Smooth muscle cell (in vitro differentiated cells): ENCODE measurements around the gene RAPGEF3. TPM values are rescaled to one million over a fixed set of nuclear protein-coding genes. Genes with fewer than 3 reads are reported as not detected.

Experiments used
- DNase-seq: peaks from one replicate; lab custom pipeline; 2025; ENCODE audit not compliant: unreplicated experiment; lab: John Stamatoyannopoulos, UW
- H2AFZ ChIP-seq: fragments of 200-600 bp; sonication (generic); 2 replicates; pipeline ENCODE4 v1.6.0; 2016; ENCODE audit warnings: antibody characterized with exemption, low read depth, mild to moderate bottlenecking
- H3F3A ChIP-seq: fragments of 200-600 bp; sonication (generic); 2 replicates; pipeline ENCODE4 v1.6.0; 2017; ENCODE audit warnings: antibody characterized with exemption, low read depth
- H3K27ac ChIP-seq: fragments of 200-600 bp; sonication (generic); 2 replicates; pipeline ENCODE4 v1.5.1; 2016; ENCODE audit warnings: low read depth, mild to moderate bottlenecking
- H3K27me3 ChIP-seq: fragments of 200-600 bp; sonication (generic); 2 replicates; pipeline ENCODE4 v1.6.1; 2016; ENCODE audit warnings: low read depth, mild to moderate bottlenecking
- H3K36me3 ChIP-seq: fragments of 200-600 bp; sonication (generic); 2 replicates; pipeline ENCODE4 v1.5.1; 2016; ENCODE audit warnings: low read depth
- H3K4me1 ChIP-seq: fragments of 200-600 bp; sonication (generic); 2 replicates; pipeline ENCODE4 v1.5.1; 2016; ENCODE audit warnings: low read depth
- H3K4me2 ChIP-seq: fragments of 200-600 bp; sonication (generic); 2 replicates; pipeline ENCODE4 v1.6.0; 2016; ENCODE audit warnings: mild to moderate bottlenecking
- H3K4me3 ChIP-seq: fragments of 200-600 bp; sonication (generic); 2 replicates; pipeline ENCODE4 v1.5.1; 2016; ENCODE audit warnings: mild to moderate bottlenecking
- H3K79me2 ChIP-seq: fragments of 200-600 bp; sonication (generic); 2 replicates; pipeline ENCODE4 v1.6.0; 2016; ENCODE audit warnings: low read depth, mild to moderate bottlenecking
- H3K9ac ChIP-seq: fragments of 200-600 bp; sonication (generic); 2 replicates; pipeline ENCODE4 v1.6.0; 2016; ENCODE audit warnings: low read depth
- H3K9me3 ChIP-seq: fragments of 200-600 bp; sonication (generic); replicated peaks from 2 replicates; pipeline ENCODE4 v1.5.1; 2016; ENCODE audit warnings: low read depth
- H4K20me1 ChIP-seq: fragments of 200-600 bp; sonication (generic); 2 replicates; pipeline ENCODE4 v1.6.0; 2016; ENCODE audit warnings: low read depth
- WGBS: methylation state at CpG from one replicate; pipeline ENCODE4 v1.1.7; 2016; ENCODE audit warnings: low lambda C conversion rate; 5-methylcytosine and 5-hydroxymethylcytosine counted together
- polyA plus RNA-seq: library from polyadenylated mRNA; unstranded; fragments of >200 nt; fragmentation: Nextera tagmentation; extraction: Ambion mirVana; gene quantifications from 2 replicates; pipeline ENCODE4 v1.2.1, GENCODE V29; 2016
- total RNA-seq: library from RNA; depleted of rRNA; stranded (reverse); fragments of >200 nt; gene quantifications from 2 replicates; pipeline ENCODE4 v1.2.3, GENCODE V29; 2014
- TF ChIP-seq, protein P1 (sequence below): fragments of 200-600 bp; sonication (generic); IDR thresholded peaks from 2 replicates; pipeline ENCODE4 v1.5.1; 2017; ENCODE audit warnings: borderline replicate concordance, mild to moderate bottlenecking, antibody characterized with exemption; ENCODE audit not compliant: insufficient read depth, poor library complexity, severe bottlenecking

RAPGEF3 gene
- total and polyA plus RNA-seq, 2 experiments from 2014 or later, result 1.9 to 5.6 TPM

DNA sequence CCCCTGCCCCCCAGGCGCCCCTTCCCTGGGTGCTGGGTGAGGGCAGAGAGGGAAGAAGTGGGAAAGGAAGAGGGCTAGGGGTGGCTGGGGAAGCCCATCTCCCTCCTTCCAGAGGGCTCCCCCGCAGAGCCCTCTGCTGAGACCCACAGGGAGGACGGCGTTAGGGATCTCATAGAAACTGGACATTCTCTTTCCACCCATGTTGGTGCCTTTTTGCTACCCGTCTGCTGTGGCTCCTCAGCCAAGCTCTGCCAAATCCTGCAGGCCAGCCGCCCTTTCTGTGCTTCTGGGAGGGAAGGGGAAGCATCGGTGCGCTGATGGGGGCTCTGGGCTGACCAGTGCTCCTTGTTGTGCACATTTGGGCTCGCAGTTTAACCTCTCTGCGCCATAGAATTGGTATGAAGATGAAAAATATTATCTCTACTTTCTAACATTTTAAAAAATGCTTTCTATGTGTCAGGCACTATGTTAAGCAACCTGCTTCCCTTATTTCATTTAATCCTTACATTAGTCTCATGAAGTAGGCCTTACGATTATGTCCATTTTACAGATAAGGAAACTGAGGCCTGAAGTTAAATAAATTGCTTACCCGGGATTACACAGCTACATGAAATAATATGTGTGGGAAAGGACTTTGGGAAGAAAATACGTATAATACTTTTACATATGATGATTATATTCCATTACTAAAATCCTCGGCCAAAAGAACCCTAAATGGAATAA is 15.3 kb upstream of the RAPGEF3 start:
- Histone ChIP-seq H3K4me2 (peak overlapping the region; percentile 99), H3K27ac (no peak overlapping the region), H3F3A (no peaks in the 10 kb centered on the region), H3K79me2 (no peaks in the 10 kb centered on the region), H3K4me3 (peak overlapping the region; percentile 93), H3K9ac (peak overlapping the region; percentile 54), H3K36me3 (no peaks in the 10 kb centered on the region), H3K9me3 (no peaks in the 10 kb centered on the region), H3K4me1 (peaks cover 2% of the 10 kb centered on the region), H4K20me1 (no peaks in the 10 kb centered on the region), H2AFZ (peak overlapping the region; percentile 62), H3K27me3 (no peaks in the 10 kb centered on the region)
- WGBS, result 68% methylated on average over 14 of the region's 14 CpGs
- TF ChIP-seq, protein P1, sequence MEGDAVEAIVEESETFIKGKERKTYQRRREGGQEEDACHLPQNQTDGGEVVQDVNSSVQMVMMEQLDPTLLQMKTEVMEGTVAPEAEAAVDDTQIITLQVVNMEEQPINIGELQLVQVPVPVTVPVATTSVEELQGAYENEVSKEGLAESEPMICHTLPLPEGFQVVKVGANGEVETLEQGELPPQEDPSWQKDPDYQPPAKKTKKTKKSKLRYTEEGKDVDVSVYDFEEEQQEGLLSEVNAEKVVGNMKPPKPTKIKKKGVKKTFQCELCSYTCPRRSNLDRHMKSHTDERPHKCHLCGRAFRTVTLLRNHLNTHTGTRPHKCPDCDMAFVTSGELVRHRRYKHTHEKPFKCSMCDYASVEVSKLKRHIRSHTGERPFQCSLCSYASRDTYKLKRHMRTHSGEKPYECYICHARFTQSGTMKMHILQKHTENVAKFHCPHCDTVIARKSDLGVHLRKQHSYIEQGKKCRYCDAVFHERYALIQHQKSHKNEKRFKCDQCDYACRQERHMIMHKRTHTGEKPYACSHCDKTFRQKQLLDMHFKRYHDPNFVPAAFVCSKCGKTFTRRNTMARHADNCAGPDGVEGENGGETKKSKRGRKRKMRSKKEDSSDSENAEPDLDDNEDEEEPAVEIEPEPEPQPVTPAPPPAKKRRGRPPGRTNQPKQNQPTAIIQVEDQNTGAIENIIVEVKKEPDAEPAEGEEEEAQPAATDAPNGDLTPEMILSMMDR, result no peak
- DNase-seq, result no peak

DNA sequence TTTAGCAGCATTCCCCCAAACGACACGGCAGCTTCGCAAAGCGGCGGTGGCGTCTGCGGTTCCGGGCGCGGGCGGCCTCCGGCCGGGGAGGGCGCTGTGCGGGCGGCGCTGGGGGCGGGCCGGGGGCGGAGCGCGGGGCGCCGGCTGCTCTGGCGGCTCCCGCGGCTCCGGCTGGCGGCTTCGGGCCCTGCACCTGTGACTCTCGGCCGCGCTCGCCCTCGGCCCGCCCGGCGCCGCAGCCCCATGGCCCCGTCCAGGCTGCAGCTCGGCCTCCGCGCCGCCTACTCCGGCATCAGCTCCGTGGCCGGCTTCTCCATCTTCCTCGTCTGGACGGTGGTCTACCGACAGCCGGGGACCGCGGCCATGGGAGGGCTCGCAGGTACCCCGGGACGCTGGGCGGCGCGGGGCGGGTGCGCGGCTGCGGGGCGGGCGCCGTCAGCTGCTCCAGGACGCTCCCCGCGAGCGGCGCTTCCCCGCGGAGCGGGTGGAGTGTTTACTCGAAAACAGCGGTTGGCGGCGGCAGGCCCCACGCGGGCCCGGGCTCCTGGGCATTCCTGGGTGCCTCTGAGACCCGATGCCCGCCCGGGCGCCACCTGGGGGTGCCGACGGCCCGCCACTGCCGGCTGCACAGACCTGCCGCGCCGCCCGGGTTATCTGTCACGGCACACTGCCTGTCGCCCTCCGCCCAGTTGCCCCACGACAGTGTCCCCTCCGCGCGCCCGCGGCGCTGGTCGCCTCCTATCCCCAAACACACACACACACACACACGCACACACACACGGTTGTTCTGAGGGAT is 14.6 kb upstream of the RAPGEF3 start, which contains the start of gene SLC48A1:
SLC48A1 (plus strand) TSS at position 177 of the 796 bp plus-strand sequence; CDS start at position 244, 67 bp downstream.
- H3K4me2 ChIP-seq, result peak within 1 kb of the TSS; percentile 99
- no peak within 1 kb of the TSS for H3K27ac ChIP-seq
- peak within 1 kb of the TSS; percentile 62 for H2AFZ ChIP-seq
- H3K79me2 ChIP-seq, result no peaks in the 10 kb centered on the region
- H3K4me3 ChIP-seq, result peak within 1 kb of the TSS; percentile 93
- H3K9me3 ChIP-seq, result no peaks in the 10 kb centered on the region
- DNase-seq, result peak; percentile 14
- H3K9ac ChIP-seq, result peak within 1 kb of the TSS; percentile 54
- TF ChIP-seq, protein P1, result no peak
- H3K36me3 ChIP-seq, result no peaks in the 10 kb centered on the region
- no peaks in the 10 kb centered on the region for H3K27me3 ChIP-seq
- no peaks in the 10 kb centered on the region for H3F3A ChIP-seq
- 2% methylated on average over 73 of the region's 106 CpGs for WGBS
- H3K4me1 ChIP-seq, result peaks cover 4% of the 10 kb centered on the region
- H4K20me1 ChIP-seq, result no peaks in the 10 kb centered on the region

DNA sequence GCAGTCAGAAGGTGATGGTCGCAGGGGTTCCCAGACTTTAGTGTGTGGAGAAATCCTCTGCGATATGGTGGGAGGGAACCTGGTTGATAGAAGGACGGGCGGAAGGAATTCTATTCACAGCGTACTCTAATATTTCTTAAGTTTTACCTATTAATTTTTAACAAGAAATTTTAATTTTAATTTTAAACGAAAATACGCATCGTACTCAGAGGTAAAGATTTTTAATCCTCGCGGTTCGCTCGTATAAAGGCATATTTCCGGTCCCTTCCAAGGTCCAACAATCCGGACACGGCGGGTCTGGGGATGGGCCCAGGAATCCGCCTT is 14.0 kb upstream of the RAPGEF3 start:
- no peak overlapping the region for H3K27ac ChIP-seq

More for the DNA sequence above, 14.0 kb upstream of the RAPGEF3 start:
- TF ChIP-seq, protein P1, result no peak
- Histone ChIP-seq H3K4me2 (peak overlapping the region; percentile 99), H3K9ac (no peak overlapping the region), H3K4me3 (peak overlapping the region; percentile 93), H3K79me2 (no peaks in the 10 kb centered on the region), H4K20me1 (no peaks in the 10 kb centered on the region), H3K27me3 (no peaks in the 10 kb centered on the region), H3K9me3 (no peaks in the 10 kb centered on the region), H3K4me1 (peaks cover 4% of the 10 kb centered on the region), H3F3A (no peaks in the 10 kb centered on the region), H3K36me3 (no peaks in the 10 kb centered on the region), H2AFZ (no peak overlapping the region)
- WGBS, result 23% methylated on average over 17 of the region's 17 CpGs
- DNase-seq, result no peak
